HG02759 (cell line): ENCODE results near the gene BUB1.
"Not testable (repeated sequence)": the region's sequence is repeated elsewhere in the genome, so short reads cannot be mapped to it uniquely, and the experiment has no call there.

Experiments
- ATAC-seq: cut with Tn5 transposase; IDR thresholded peaks from one replicate; pipeline ENCODE4 v1.9.1; 2021; ENCODE audit warnings: mild to moderate bottlenecking, moderate library complexity; ENCODE audit not compliant: unreplicated experiment

The BUB1 gene

DNA sequence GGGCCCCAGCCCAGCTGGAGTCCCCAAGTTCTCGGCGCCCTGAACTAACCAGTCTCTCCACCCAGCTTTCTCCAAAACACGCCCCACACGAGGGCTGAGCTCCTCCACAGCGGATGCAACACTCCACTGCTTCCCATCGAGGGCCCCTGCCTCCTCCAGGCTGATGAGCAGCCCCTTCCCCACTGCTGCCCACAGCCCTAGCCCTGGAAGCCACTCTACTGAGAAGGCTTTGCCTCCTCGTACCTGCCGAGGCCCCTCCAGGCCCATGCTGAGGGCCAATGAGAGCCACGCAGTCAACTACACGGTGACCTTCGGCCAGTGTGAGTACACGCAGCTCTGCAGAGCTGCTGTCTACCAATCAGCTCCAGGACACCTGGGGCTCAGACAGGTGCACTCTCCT is 72.8 kb downstream of the BUB1 start:
- ATAC-seq = not testable (repeated sequence)

DNA sequence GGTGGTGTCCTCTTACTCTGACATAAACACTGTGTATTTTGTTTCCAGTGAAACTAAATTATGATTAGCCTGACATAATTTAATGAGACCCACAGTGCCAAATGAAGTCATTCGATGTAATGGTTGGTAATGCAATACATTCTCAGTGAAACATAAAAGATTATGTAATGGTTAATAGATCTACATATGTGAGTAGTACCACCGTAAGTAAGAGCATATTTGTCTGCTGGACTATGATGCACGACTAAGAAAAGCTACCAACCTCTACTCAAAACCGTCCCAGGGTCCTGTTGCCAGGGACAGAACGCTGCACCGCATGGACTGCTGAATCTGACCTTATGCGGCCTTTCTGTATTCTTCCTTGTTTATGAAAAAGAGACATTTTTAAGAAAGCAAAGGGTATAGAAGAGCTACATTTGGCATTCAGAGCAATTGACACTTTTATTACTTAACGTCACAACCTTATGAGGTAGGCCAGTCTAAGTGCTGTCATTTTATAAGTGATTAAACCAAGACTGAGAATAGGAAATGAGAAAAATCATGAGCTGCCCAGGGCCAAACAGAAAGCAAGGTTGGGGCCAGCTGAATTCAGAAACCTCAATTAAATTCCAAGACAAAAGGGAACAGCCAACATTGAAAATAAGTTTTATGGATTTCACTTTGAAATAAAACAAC is 73.8 kb downstream of the BUB1 start:
- not testable (repeated sequence) for ATAC-seq

DNA sequence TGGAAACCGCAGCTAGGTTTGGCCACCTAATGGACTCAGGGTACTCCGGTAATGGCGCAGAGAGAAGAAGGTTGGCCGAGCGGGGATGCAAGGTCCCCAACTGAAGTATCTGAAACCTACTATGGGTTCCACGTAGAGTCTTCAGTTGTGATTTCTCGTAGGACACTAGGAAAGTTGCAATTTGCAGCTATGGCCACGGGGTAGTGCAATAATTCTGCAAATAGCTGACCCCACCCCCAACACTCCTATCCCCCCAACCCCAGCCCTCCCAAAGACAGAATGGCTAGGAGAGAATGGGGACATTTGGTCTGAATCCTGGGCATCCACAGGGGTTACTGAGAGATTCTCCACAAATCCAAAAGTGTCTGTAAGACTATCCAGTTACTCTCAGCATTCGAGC is 75.7 kb downstream of the BUB1 start:
- ATAC-seq = not testable (repeated sequence)

DNA sequence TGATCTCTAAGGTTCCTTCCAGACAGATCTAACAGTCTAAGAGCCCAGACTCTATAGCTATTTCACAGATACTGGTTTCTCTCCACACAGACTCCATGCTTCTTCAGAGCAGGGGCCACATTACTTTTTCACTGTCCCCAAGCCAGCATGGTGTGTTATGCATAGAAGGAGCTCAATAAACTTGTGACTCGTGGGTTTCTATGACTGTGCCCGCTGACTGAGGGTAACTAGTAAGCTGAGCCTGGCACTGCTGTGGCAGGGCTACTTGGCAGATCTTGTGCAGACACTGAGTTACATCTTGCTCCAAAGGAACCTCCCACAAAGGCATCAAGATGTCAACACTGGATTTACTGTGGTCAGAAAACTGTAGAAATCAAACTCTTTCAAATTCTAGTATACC is 85.9 kb downstream of the BUB1 start:
- ATAC-seq = not testable (repeated sequence)

DNA sequence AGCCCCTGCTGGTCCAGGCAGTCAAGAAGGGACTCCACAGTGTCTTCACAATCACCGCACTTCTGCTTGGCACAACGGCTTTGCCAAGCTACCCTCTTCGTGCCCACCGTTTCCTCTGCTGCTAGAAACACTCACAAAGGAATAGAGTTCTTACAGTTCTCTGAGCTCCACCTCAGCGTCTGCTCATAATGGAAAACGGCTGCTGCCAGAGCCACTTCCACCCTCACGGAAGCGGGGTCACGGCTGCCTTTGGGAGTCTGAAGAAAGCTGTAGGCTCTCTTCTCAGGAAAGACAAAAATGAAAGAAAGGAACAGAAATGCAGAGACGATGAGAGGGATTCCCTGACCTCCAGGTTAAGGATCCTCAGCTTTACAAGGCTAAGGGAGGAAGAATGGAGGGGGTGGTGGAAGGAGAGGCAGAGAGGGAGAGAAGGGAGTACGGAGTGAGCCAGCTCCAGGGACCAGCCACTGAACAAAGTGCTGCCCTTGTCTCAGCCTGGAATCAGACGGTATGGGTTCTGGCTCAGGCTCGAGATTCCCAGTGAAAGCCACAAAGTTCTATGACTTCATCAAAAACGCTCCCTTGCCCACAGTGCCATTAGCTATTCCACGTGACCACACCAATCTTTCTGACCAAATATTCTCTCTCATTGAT is 88.1 kb downstream of the BUB1 start:
- ATAC-seq = not testable (repeated sequence)

DNA sequence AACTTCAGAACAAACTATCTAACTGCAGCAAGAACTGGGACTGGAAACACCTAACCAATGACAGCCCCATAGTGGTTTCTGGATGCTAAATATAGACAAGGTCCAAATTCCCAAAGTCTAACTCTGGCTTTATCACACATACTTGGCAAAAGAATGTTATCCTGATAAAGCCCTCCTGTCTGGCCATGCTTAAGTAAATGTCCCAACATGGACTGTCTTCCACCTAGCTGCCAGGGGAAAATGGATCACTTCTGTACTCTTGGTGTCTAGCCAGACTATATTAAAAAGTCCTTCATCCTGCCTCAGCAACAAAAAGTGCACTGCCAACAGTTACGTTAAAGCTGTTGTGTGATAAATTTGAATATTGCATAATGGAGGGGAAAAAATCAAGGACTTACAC is 89.3 kb downstream of the BUB1 start:
- ATAC-seq = not testable (repeated sequence)
